Esophagus squamous epithelium (tissue), 5 donors: ENCODE data around the gene CTNNB1. TPM values are rescaled to one million over a fixed set of nuclear protein-coding genes. Genes with fewer than 3 reads are reported as not detected.
A peak's percentile ranks its signal among the peaks of the same experiment; 100 is the strongest.

Source experiments
- DNase-seq: peaks from one replicate; lab custom pipeline; 2025; lab: John Stamatoyannopoulos, UW
- H3K27ac ChIP-seq, 4 donors: fragments of 200-600 bp; sonication (generic); one replicate each; pipeline ENCODE4 v1.5.1; 2016 to 2019; ENCODE audit warnings: mild to moderate bottlenecking in 1 of 4
- H3K27me3 ChIP-seq, 4 donors: fragments of 200-600 bp; sonication (generic); 1 replicate in 3 of 4; 2 replicates in 1 of 4; pipeline versions ENCODE4 v1.5.1 to v1.6.0; 2017 to 2021; ENCODE audit warnings: antibody characterized with exemption in 1 of 4
- H3K36me3 ChIP-seq, 3 donors: fragments of 200-600 bp; sonication (generic); one replicate each; pipeline ENCODE4 v1.5.1; 2016 to 2019
- H3K4me1 ChIP-seq, 3 donors: fragments of 200-600 bp; sonication (generic); one replicate each; pipeline ENCODE4 v1.5.1; 2017 to 2019
- H3K4me3 ChIP-seq, 4 donors: fragments of 200-600 bp; sonication (generic); 1 replicate in 3 of 4; 2 replicates in 1 of 4; pipeline ENCODE4 v1.5.1; 2016 to 2019; ENCODE audit warnings: mild to moderate bottlenecking in 2 of 4, moderate library complexity in 1 of 4
- H3K9me3 ChIP-seq, 3 donors: fragments of 200-600 bp; sonication (generic); one replicate each; pipeline ENCODE4 v1.5.1; 2016 to 2019
- CTCF ChIP-seq, 6 experiments: fragments of 450-650 bp in 4 of 6; fragments of 200-600 bp in 2 of 6; sonication (generic) in 2 of 6; IDR thresholded peaks; one replicate each; pipeline ENCODE4 v1.5.1; 2016 to 2019; ENCODE audit warnings: antibody characterized with exemption in 6 of 6, mild to moderate bottlenecking in 4 of 6, moderate library complexity in 4 of 6
- POLR2A ChIP-seq, 4 donors: fragments of 450-650 bp; IDR thresholded peaks; one replicate each; pipeline ENCODE4 v1.6.1; 2017; ENCODE audit warnings: antibody characterized with exemption in 4 of 4, mild to moderate bottlenecking in 4 of 4, moderate library complexity in 3 of 4
- WGBS, 2 donors: methylation state at CpG; one replicate each; pipeline ENCODE4 v1.1.5; 2018; 5-methylcytosine and 5-hydroxymethylcytosine counted together
- intact Hi-C: fragments of 100-400 bp; cut with DNase I; formaldehyde crosslinking; loops from one replicate; pipeline ENCODE4 v1.15.0; 2022
- total RNA-seq, 4 donors: library from RNA; depleted of rRNA; stranded (reverse); fragments of >200 nt; gene quantifications; one replicate each; pipeline ENCODE4 v1.1.0, GENCODE V29; 2016
- donor health status: DM: yes; HTN: yes; CAD: no.

The CTNNB1 gene
- total RNA-seq = 100 to 1,000 TPM; 219 to 430 (median 290) TPM

GRCh38 chr3:41198950-41199865, at the start of gene CTNNB1:
Gene CTNNB1, plus strand, starts transcription at chr3:41199505. Its CDS starts 24,564 bp downstream, at chr3:41224069.
- intact Hi-C loops = no loop called here
- DNase-seq = peak; percentile 70
- no peaks in the 10 kb centered on the region for H3K36me3 ChIP-seq
- TF ChIP-seq POLR2A (IDR thresholded peaks at IDR 0.05) = peak in 2 of 4 donors; percentile 99
- peak in 4 of 6 experiments; percentile 12 to 25 (median 19) for TF ChIP-seq CTCF (IDR thresholded peaks at IDR 0.05)
- peak within 1 kb of the TSS; percentile 98 to 99 (median 99) for H3K27ac ChIP-seq
- H3K27me3 ChIP-seq = no peaks in the 10 kb centered on the region
- no peaks in the 10 kb centered on the region for H3K9me3 ChIP-seq
- H3K4me1 ChIP-seq = peaks cover 11 to 40% (median 15%) of the 10 kb centered on the region in 3 donors
- WGBS, 2 donors = 0% methylated on average over 9 of the region's 112 CpGs; no CpG with 5 or more reads in 1 of the 2 donors
- H3K4me3 ChIP-seq = peak within 1 kb of the TSS; percentile 87 to 95 (median 94)

- intact Hi-C loops = no loop called here
- Histone ChIP-seq H3K4me3 (no peak overlapping the region), H3K36me3 (no peaks in the 10 kb centered on the region), H3K27me3 (no peaks in the 10 kb centered on the region), H3K4me1 (peaks cover 0 to 5% (median 0%) of the 10 kb centered on the region in 3 donors), H3K27ac (no peak overlapping the region), H3K9me3 (no peaks in the 10 kb centered on the region)
- no peak for DNase-seq
- TF ChIP-seq CTCF (IDR thresholded peaks at IDR 0.05) (no peak), POLR2A (IDR thresholded peaks at IDR 0.05) (no peak)
- 85% methylated on average over 3 of the region's 3 CpGs for WGBS, 2 donors
These were observed 43.5 kb upstream of the CTNNB1 start for GRCh38 chr3:41155834-41156233.

GRCh38 chr3:41158947-41159346, 40.4 kb upstream of the CTNNB1 start:
- no peak for DNase-seq

GRCh38 chr3:41159588-41160189, 39.6 kb upstream of the CTNNB1 start:
- no peaks in the 10 kb centered on the region for H3K27me3 ChIP-seq
- H3K36me3 ChIP-seq = no peaks in the 10 kb centered on the region
- no peaks in the 10 kb centered on the region for H3K9me3 ChIP-seq
- no peak overlapping the region for H3K4me3 ChIP-seq
- peaks cover 0 to 5% (median 0%) of the 10 kb centered on the region in 3 donors for H3K4me1 ChIP-seq
- TF ChIP-seq CTCF (IDR thresholded peaks at IDR 0.05) = no peak
- TF ChIP-seq POLR2A (IDR thresholded peaks at IDR 0.05) = no peak
- DNase-seq = no peak
- intact Hi-C loops = no loop called here
- H3K27ac ChIP-seq = no peak overlapping the region
- 59 to 75% methylated on average over 3 of the region's 3 CpGs for WGBS, 2 donors

More at GRCh38 chr3:41158947-41159346, 40.4 kb upstream of the CTNNB1 start:
- Histone ChIP-seq H3K9me3 (no peaks in the 10 kb centered on the region), H3K4me1 (peaks cover 0 to 5% (median 0%) of the 10 kb centered on the region in 3 donors), H3K27ac (no peak overlapping the region), H3K4me3 (no peak overlapping the region), H3K27me3 (no peaks in the 10 kb centered on the region), H3K36me3 (no peaks in the 10 kb centered on the region)
- intact Hi-C loops = no loop called here
- TF ChIP-seq CTCF (IDR thresholded peaks at IDR 0.05) (no peak), POLR2A (IDR thresholded peaks at IDR 0.05) (no peak)
- 54% methylated on average over 1 of the region's 1 CpG; no CpG with 5 or more reads in 1 of the 2 donors for WGBS, 2 donors

GRCh38 chr3:41162541-41162940, 36.8 kb upstream of the CTNNB1 start:
- no peak overlapping the region for H3K27ac ChIP-seq
- no peaks in the 10 kb centered on the region for H3K36me3 ChIP-seq
- H3K4me3 ChIP-seq = no peak overlapping the region
- peaks cover 0 to 5% (median 0%) of the 10 kb centered on the region in 3 donors for H3K4me1 ChIP-seq
- DNase-seq = no peak
- 93 to 94% methylated on average over 3 of the region's 3 CpGs for WGBS, 2 donors
- H3K27me3 ChIP-seq = no peaks in the 10 kb centered on the region
- no peaks in the 10 kb centered on the region for H3K9me3 ChIP-seq
- intact Hi-C loops = no loop called here
- no peak for TF ChIP-seq CTCF (IDR thresholded peaks at IDR 0.05)
- TF ChIP-seq POLR2A (IDR thresholded peaks at IDR 0.05) = no peak
